ENCODE results near the gene ZNF561. TPM values are rescaled to one million over a fixed set of nuclear protein-coding genes. Genes with fewer than 3 reads are reported as not detected.

The ZNF561 gene
- total RNA-seq, 1 donor from 2014 or later, result 40.2 TPM

DNA sequence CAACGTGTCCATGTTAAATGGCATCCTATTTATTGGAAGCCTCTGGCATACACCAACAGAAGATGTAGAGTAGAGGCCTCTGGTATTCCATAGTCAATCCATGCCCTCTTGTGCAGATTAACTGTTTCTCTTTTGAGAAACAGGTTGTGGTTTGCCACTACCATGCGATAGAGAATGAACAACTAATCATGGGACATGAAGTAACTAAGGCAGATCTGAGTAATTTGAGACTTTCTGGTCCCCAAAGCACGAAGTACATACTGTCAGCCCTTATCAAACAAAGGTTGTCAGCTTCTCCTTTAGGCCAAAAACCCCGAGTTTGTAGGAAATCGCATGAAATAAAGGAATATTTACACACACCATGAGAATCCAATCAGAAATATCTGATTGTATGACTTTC lies 40.3 kb downstream of the ZNF561 start:
- ChIA-PET CTCF (no interaction called here), POLR2A (no interaction called here)
- Mint-ChIP-seq H3K4me1 (peaks cover 64% of the 10 kb centered on the region), H3K9me3 (peaks cover 12% of the 10 kb centered on the region), H3K27ac (no peak overlapping the region), H3K27me3 (no peaks in the 10 kb centered on the region), H3K4me3 (no peak overlapping the region), H3K36me3 (ENCODE audit: low read depth) (peaks cover 58% of the 10 kb centered on the region)
- TF ChIP-seq, protein P1, sequence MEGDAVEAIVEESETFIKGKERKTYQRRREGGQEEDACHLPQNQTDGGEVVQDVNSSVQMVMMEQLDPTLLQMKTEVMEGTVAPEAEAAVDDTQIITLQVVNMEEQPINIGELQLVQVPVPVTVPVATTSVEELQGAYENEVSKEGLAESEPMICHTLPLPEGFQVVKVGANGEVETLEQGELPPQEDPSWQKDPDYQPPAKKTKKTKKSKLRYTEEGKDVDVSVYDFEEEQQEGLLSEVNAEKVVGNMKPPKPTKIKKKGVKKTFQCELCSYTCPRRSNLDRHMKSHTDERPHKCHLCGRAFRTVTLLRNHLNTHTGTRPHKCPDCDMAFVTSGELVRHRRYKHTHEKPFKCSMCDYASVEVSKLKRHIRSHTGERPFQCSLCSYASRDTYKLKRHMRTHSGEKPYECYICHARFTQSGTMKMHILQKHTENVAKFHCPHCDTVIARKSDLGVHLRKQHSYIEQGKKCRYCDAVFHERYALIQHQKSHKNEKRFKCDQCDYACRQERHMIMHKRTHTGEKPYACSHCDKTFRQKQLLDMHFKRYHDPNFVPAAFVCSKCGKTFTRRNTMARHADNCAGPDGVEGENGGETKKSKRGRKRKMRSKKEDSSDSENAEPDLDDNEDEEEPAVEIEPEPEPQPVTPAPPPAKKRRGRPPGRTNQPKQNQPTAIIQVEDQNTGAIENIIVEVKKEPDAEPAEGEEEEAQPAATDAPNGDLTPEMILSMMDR (IDR thresholded peaks at IDR 0.05), result no peak
- intact Hi-C loops (cut with micrococcal nuclease), result loop anchor here (5.0 to 10.0 kb wide), 2 partner anchors 46 to 143 kb away; partner anchors contain the start of genes ZNF266 and ZNF426
- DNase-seq (no peak), ATAC-seq (ENCODE audit: low read depth) (no peak)

DNA sequence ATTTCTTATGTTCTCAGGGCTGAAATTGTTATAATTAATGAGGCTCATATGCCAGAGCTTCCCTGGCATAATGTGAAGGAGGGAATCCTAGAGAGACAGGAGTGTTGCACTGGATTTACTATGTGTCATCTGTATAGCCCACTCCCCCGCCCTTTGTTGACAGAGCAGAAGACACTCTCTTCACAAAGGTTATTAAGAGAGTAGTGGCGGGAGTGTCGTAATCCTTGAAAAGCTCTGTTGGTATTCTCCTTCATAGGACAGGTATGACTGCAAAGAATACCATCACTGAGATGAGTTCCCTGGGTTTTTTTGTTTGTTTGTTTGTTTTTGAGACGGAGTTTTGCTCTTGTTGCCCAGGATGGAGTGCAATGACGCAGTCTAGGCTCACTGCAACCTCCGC lies 50.8 kb downstream of the ZNF561 start:
- ChIA-PET CTCF (no interaction called here), POLR2A (interaction anchor here (0.6 kb wide), 1 partner anchor 55 kb away, joined by 5 read pairs; no protein-coding TSS in a partner anchor)
- H3K4me3 Mint-ChIP-seq, result no peak overlapping the region
- DNase-seq (no peak), ATAC-seq (ENCODE audit: low read depth) (no peak)
- no peaks in the 10 kb centered on the region for H3K27me3 Mint-ChIP-seq
- H3K4me1 Mint-ChIP-seq, result peaks cover 11% of the 10 kb centered on the region
- H3K27ac Mint-ChIP-seq, result no peak overlapping the region
- TF ChIP-seq, protein P1 (IDR thresholded peaks at IDR 0.05), result no peak
- H3K36me3 Mint-ChIP-seq (ENCODE audit: low read depth), result peaks cover 84% of the 10 kb centered on the region
- intact Hi-C loops (cut with micrococcal nuclease), result no loop called here
- peaks cover 45% of the 10 kb centered on the region for H3K9me3 Mint-ChIP-seq

DNA sequence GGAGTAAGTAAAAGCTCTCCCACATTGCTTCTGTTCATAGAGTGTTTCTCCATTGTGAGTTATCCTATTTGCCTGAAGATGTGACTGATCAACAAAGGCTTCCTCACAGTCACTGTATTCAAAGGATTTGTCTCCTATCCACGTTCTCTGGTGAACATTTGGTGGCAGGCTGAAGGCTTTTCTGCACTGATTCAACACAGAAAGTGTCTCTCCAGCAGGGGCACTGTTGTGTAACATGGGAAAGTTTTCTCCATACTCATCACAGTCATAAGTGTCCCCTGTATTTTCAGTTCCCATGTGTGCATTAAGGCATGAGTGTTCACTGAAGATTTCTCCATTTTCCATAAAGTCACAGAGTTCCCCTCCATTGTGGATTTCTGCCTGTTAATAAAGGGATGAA lies 54.3 kb downstream of the ZNF561 start:
- peaks cover 42% of the 10 kb centered on the region for H3K9me3 Mint-ChIP-seq
- ChIA-PET CTCF (no interaction called here), POLR2A (no interaction called here)
- no peaks in the 10 kb centered on the region for H3K27me3 Mint-ChIP-seq
- intact Hi-C loops (cut with micrococcal nuclease), result no loop called here
- TF ChIP-seq, protein P1 (IDR thresholded peaks at IDR 0.05), result no peak
- H3K27ac Mint-ChIP-seq, result no peak overlapping the region
- H3K4me1 Mint-ChIP-seq, result peaks cover 3% of the 10 kb centered on the region
- no peak for DNase-seq
- ATAC-seq (ENCODE audit: low read depth), result no peak
- H3K36me3 Mint-ChIP-seq (ENCODE audit: low read depth), result peaks cover 87% of the 10 kb centered on the region
- no peak overlapping the region for H3K4me3 Mint-ChIP-seq

DNA sequence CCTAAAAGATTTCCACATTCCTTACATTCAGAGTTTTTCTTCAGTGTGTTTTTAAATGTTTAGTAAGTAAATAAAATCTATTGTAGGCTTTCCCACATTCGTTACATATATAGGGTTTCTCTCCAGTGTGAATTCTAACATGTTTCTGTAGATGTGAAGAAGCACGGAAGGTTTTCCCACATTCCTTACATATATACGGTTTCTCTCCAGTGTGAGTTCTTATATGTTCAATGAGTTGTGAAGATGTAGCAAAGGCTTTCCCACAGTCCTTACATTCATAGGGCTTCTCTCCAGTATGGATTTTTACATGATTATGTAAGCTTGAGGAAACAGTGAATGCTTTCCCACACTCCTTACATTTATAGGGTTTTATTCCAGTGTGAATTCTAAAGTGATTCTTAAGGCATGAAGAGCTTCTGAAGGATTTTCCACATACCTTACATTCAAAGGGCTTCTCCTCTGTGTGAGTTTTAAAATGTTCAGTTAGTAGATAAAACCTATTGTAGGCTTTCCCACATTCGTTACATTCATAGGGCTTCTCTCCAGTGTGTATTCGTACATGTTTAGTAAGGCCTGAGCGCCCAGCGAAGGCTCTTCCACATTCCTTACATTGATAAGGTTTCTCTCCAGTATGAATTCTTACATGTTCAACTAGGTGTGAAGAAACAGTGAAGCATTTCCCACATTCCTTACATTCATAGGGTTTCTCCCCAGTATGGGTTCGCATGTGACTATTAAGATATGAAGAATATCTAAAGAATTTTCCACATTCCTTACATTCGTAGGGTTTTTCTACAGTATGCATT lies 54.9 kb downstream of the ZNF561 start:
- peaks cover 87% of the 10 kb centered on the region for H3K36me3 Mint-ChIP-seq (ENCODE audit: low read depth)
- H3K4me1 Mint-ChIP-seq, result no peaks in the 10 kb centered on the region
- ATAC-seq (ENCODE audit: low read depth) (no peak), DNase-seq (no peak)
- peaks cover 39% of the 10 kb centered on the region for H3K9me3 Mint-ChIP-seq
- no peaks in the 10 kb centered on the region for H3K27me3 Mint-ChIP-seq
- intact Hi-C loops (cut with micrococcal nuclease), result no loop called here
- H3K27ac Mint-ChIP-seq, result no peak overlapping the region
- TF ChIP-seq, protein P1 (IDR thresholded peaks at IDR 0.05), result no peak
- ChIA-PET CTCF (no interaction called here), POLR2A (interaction anchor here (0.7 kb wide), 1 partner anchor 150 kb away, joined by 16 read pairs; no protein-coding TSS in a partner anchor)
- no peak overlapping the region for H3K4me3 Mint-ChIP-seq

Other genes starting within 250 kb of the ZNF561 start
- gene ZNF266, start 185.7 kb downstream of the ZNF561 start, total RNA-seq, result 43.7 and 50.3 TPM in 2 replicates
- 0.15 TPM in 1 of 2 replicates, not detected in the other for gene ZNF560, start 122.6 kb downstream of the ZNF561 start, total RNA-seq
- gene ZNF426, start 82.6 kb downstream of the ZNF561 start, total RNA-seq, result 18.8 and 22.7 TPM in 2 replicates
- 53.7 and 57.0 TPM in 2 replicates for gene ZNF121, start 36.7 kb downstream of the ZNF561 start, total RNA-seq
- gene ZNF562, start 53.9 kb upstream of the ZNF561 start, total RNA-seq, result 31.6 and 32.2 TPM in 2 replicates
- gene ZNF846, start 147.5 kb upstream of the ZNF561 start, total RNA-seq, result 7.9 and 10.7 TPM in 2 replicates
- 34.6 and 41.9 TPM in 2 replicates for gene FBXL12, start 197.8 kb upstream of the ZNF561 start, total RNA-seq
- gene UBL5, start 206.7 kb upstream of the ZNF561 start, total RNA-seq, result 270 and 285 TPM in 2 replicates
- 57.1 and 66.0 TPM in 2 replicates for gene PIN1, start 214.1 kb upstream of the ZNF561 start, total RNA-seq